ENCODE results near the gene QSOX2.

The QSOX2 gene

GRCh38 chr9:136172412-136173079 is 73.1 kb downstream of the QSOX2 start:
- DNase-seq (ENCODE audit: low read depth), result no peak

GRCh38 chr9:136171801-136172411 is 73.7 kb downstream of the QSOX2 start:
- DNase-seq (ENCODE audit: low read depth), result no peak

- DNase-seq (ENCODE audit: low read depth), result no peak
Observed at GRCh38 chr9:136171009-136171800, 74.4 kb downstream of the QSOX2 start.

- no peak for DNase-seq (ENCODE audit: low read depth)
Observed at GRCh38 chr9:136170006-136170901, 75.4 kb downstream of the QSOX2 start.

- no peak for DNase-seq (ENCODE audit: low read depth)
Observed at GRCh38 chr9:136169495-136169894, 76.1 kb downstream of the QSOX2 start.

- no peak for DNase-seq (ENCODE audit: low read depth)
Observed at GRCh38 chr9:136163248-136163850, 82.3 kb downstream of the QSOX2 start.

GRCh38 chr9:136160995-136161610 is 84.5 kb downstream of the QSOX2 start:
- DNase-seq (ENCODE audit: low read depth), result no peak

GRCh38 chr9:136160381-136160841 is 85.2 kb downstream of the QSOX2 start:
- DNase-seq (ENCODE audit: low read depth), result no peak

GRCh38 chr9:136159851-136160250 is 85.8 kb downstream of the QSOX2 start:
- no peak for DNase-seq (ENCODE audit: low read depth)

- no peak for DNase-seq (ENCODE audit: low read depth)
Observed at GRCh38 chr9:136157477-136158265, 87.9 kb downstream of the QSOX2 start.
